PC-3 (cell line): ENCODE measurements around the gene CFAP46. TPM values are rescaled to one million over a fixed set of nuclear protein-coding genes. Genes with fewer than 3 reads are reported as not detected.

ENCODE experiments used
- ATAC-seq: fragments of 200-7000 bp; cut with Tn5 transposase; 2 replicates; pipeline ENCODE4 v1.9.1; 2020; ENCODE audit warnings: mild to moderate bottlenecking, moderate library complexity
- BruUV-seq: library from RNA; stranded (reverse); fragments of 400-500 nt; replicated peaks from 2 replicates; lab custom pipeline; 2021; lab: Mats Ljungman, UMichigan
- CTCF ChIA-PET: fragments of 300-600 bp; sonication (Branson Sonifier 250); formaldehyde crosslinking; loops from one replicate; lab custom pipeline; 2022; ENCODE audit warnings: antibody characterized with exemption; lab: Charles Lee
- POLR2A ChIA-PET: fragments of 300-600 bp; sonication (Branson Sonifier 250); formaldehyde crosslinking; loops from one replicate; lab custom pipeline; 2022; ENCODE audit warnings: antibody characterized with exemption; ENCODE audit not compliant: unreplicated experiment; lab: Charles Lee
- DNase-seq: peaks from one replicate; pipeline ENCODE4 v3.0.0-alpha.2; 2015
- H2AFZ ChIP-seq: fragments of 300-600 bp; sonication (generic); 2 replicates; pipeline ENCODE4 v1.6.0; 2016; ENCODE audit warnings: antibody characterized with exemption, low read length
- H3F3A ChIP-seq: fragments of 300-600 bp; sonication (generic); one replicate; pipeline ENCODE4 v1.6.0; 2017; ENCODE audit warnings: antibody characterized with exemption, low read length, control low read depth, mild to moderate bottlenecking; ENCODE audit not compliant: unreplicated experiment
- H3K27ac ChIP-seq: fragments of 300-600 bp; sonication (generic); 2 replicates; pipeline ENCODE4 v1.5.1; 2016; ENCODE audit warnings: mild to moderate bottlenecking, low read length
- H3K27me3 ChIP-seq: fragments of 300-600 bp; sonication (generic); 2 replicates; pipeline ENCODE4 v1.6.1; 2016; ENCODE audit warnings: low read length, mixed read lengths
- H3K36me3 ChIP-seq: fragments of 300-600 bp; sonication (generic); 2 replicates; pipeline ENCODE4 v1.6.1; 2016; ENCODE audit warnings: low read depth, mixed run types, low read length, mixed read lengths
- H3K4me1 ChIP-seq: fragments of 300-600 bp; sonication (generic); 2 replicates; pipeline ENCODE4 v1.5.1; 2016; ENCODE audit warnings: low read length; ENCODE audit not compliant: insufficient read depth
- H3K4me2 ChIP-seq: fragments of 300-600 bp; sonication (generic); 2 replicates; pipeline ENCODE4 v1.6.0; 2016; ENCODE audit warnings: low read length
- H3K4me3 ChIP-seq: fragments of 300-600 bp; sonication (generic); 2 replicates; pipeline ENCODE4 v1.5.1; 2016; ENCODE audit warnings: mild to moderate bottlenecking, low read length, mixed read lengths
- H3K79me2 ChIP-seq: fragments of 300-600 bp; sonication (generic); 2 replicates; pipeline ENCODE4 v1.6.1; 2017; ENCODE audit warnings: low read length, mixed read lengths
- H3K9ac ChIP-seq: fragments of 300-600 bp; sonication (generic); 2 replicates; pipeline ENCODE4 v1.6.0; 2016; ENCODE audit warnings: mild to moderate bottlenecking, low read length
- H3K9me2 ChIP-seq: fragments of 300-600 bp; sonication (generic); replicated peaks from 2 replicates; pipeline ENCODE4 v1.6.1; 2016; ENCODE audit warnings: mixed run types, low read length, mixed read lengths
- H3K9me3 ChIP-seq: fragments of 300-600 bp; sonication (generic); 2 replicates; pipeline ENCODE4 v1.6.1; 2016; ENCODE audit warnings: low read length, mixed read lengths
- H4K20me1 ChIP-seq: fragments of 300-600 bp; sonication (generic); 2 replicates; pipeline ENCODE4 v1.6.1; 2016; ENCODE audit warnings: low read length, mixed read lengths
- CTCF ChIP-seq: fragments of 300-600 bp; sonication (generic); conservative IDR thresholded peaks from 2 replicates; pipeline ENCODE4 v1.5.1; 2017; ENCODE audit warnings: antibody characterized with exemption, low read depth, mild to moderate bottlenecking, low read length
- EZH2 ChIP-seq: fragments of 300-600 bp; sonication (generic); IDR thresholded peaks from one replicate; pipeline ENCODE4 v1.6.1; 2017; ENCODE audit warnings: antibody characterized with exemption, mild to moderate bottlenecking, low read length; ENCODE audit not compliant: unreplicated experiment
- EZH2phosphoT487 ChIP-seq: fragments of 300-600 bp; sonication (generic); IDR thresholded peaks from 2 replicates; pipeline ENCODE4 v1.6.1; 2018; ENCODE audit warnings: mild to moderate bottlenecking, antibody characterized with exemption, low read length, borderline replicate concordance
- intact Hi-C: fragments of 100-400 bp; cut with micrococcal nuclease; formaldehyde crosslinking; loops from 2 replicates; pipeline ENCODE4 v1.9.0; 2023
- total RNA-seq: library from RNA; depleted of rRNA; stranded (reverse); fragments of >200 nt; gene quantifications from 2 replicates; pipeline ENCODE4 v1.2.3, GENCODE V29; 2014

Gene CFAP46
- total RNA-seq, 1 experiment from 2014 or later = 0.04 TPM

- H3K27me3 ChIP-seq = peaks cover 39% of the 10 kb centered on the region
Measured at GRCh38 chr10:132978542-132978941, 36.2 kb upstream of the CFAP46 start.

GRCh38 chr10:132977807-132978206 lies 35.4 kb upstream of the CFAP46 start:
- ATAC-seq (no peak), DNase-seq (no peak)
- ChIA-PET CTCF (no interaction called here), POLR2A (no interaction called here)
- Histone ChIP-seq H3K36me3 (no peaks in the 10 kb centered on the region), H3K9me2 (no peaks in the 10 kb centered on the region), H3K9ac (no peak overlapping the region), H3K79me2 (no peaks in the 10 kb centered on the region), H2AFZ (no peak overlapping the region), H3F3A (no peaks in the 10 kb centered on the region), H3K9me3 (no peaks in the 10 kb centered on the region), H3K27ac (no peak overlapping the region), H4K20me1 (no peaks in the 10 kb centered on the region), H3K4me2 (no peak overlapping the region), H3K27me3 (peaks cover 42% of the 10 kb centered on the region), H3K4me1 (no peaks in the 10 kb centered on the region), H3K4me3 (no peak overlapping the region)
- intact Hi-C loops = no loop called here
- no TSS peak for BruUV-seq
- TF ChIP-seq CTCF (no peak), EZH2phosphoT487 (no peak), EZH2 (no peak)

More at GRCh38 chr10:132978542-132978941, 36.2 kb upstream of the CFAP46 start:
- H3K27ac ChIP-seq = no peak overlapping the region
- no peaks in the 10 kb centered on the region for H3K9me2 ChIP-seq
- BruUV-seq = no TSS peak
- no peaks in the 10 kb centered on the region for H3K9me3 ChIP-seq
- H3K4me1 ChIP-seq = no peaks in the 10 kb centered on the region
- TF ChIP-seq EZH2 = no peak
- no peak overlapping the region for H2AFZ ChIP-seq
- H3F3A ChIP-seq = no peaks in the 10 kb centered on the region
- H3K36me3 ChIP-seq = no peaks in the 10 kb centered on the region
- H3K4me3 ChIP-seq = no peak overlapping the region
- no peaks in the 10 kb centered on the region for H4K20me1 ChIP-seq
- ChIA-PET CTCF (no interaction called here), POLR2A (no interaction called here)
- H3K9ac ChIP-seq = no peak overlapping the region
- no peak for DNase-seq
- H3K79me2 ChIP-seq = no peaks in the 10 kb centered on the region
- intact Hi-C loops = no loop called here
- H3K4me2 ChIP-seq = no peak overlapping the region
- no peak for ATAC-seq

GRCh38 chr10:132977076-132977475 lies 34.7 kb upstream of the CFAP46 start:
- no peaks in the 10 kb centered on the region for H3F3A ChIP-seq
- ChIA-PET CTCF (no interaction called here), POLR2A (no interaction called here)
- TF ChIP-seq CTCF = no peak
- TF ChIP-seq EZH2 = no peak
- TF ChIP-seq EZH2phosphoT487 = no peak
- no peak for ATAC-seq
- no peak overlapping the region for H3K4me3 ChIP-seq
- H3K4me2 ChIP-seq = no peak overlapping the region
- intact Hi-C loops = no loop called here
- no peak overlapping the region for H3K9ac ChIP-seq
- no TSS peak for BruUV-seq
- no peaks in the 10 kb centered on the region for H3K9me3 ChIP-seq
- peaks cover 50% of the 10 kb centered on the region for H3K27me3 ChIP-seq
- no peak for DNase-seq
- H3K4me1 ChIP-seq = no peaks in the 10 kb centered on the region
- no peaks in the 10 kb centered on the region for H3K9me2 ChIP-seq
- no peaks in the 10 kb centered on the region for H4K20me1 ChIP-seq
- no peak overlapping the region for H2AFZ ChIP-seq
- no peak overlapping the region for H3K27ac ChIP-seq
- H3K79me2 ChIP-seq = no peaks in the 10 kb centered on the region
- H3K36me3 ChIP-seq = no peaks in the 10 kb centered on the region
